Stimulated activated CD8-positive, alpha-beta memory T cell treated with anti-CD3 and anti-CD28 coated beads, Interleukin-7, amount 100 ng/mL, for 48 hours (primary cell): ENCODE measurements around the gene NR3C2.

Source experiments
- DNase-seq, 2 donors: peaks; one replicate each; pipeline ENCODE4 v3.0.0-alpha.2; 2020; ENCODE audit warnings: low read depth in 1 of 2; ENCODE audit errors: extremely low read depth in 1 of 2

NR3C2 gene

GRCh38 chr4:148268835-148269234, 173.4 kb downstream of the NR3C2 start:
- no peak for DNase-seq

GRCh38 chr4:148266921-148267320, 175.3 kb downstream of the NR3C2 start:
- no peak for DNase-seq

- no peak for DNase-seq
Measured at GRCh38 chr4:148266240-148266639, 176.0 kb downstream of the NR3C2 start.

- DNase-seq: no peak
Measured at GRCh38 chr4:148265627-148266026, 176.6 kb downstream of the NR3C2 start.

- DNase-seq: no peak
Measured at GRCh38 chr4:148263802-148264201, 178.4 kb downstream of the NR3C2 start.

- DNase-seq: no peak
Measured at GRCh38 chr4:148263127-148263526, 179.1 kb downstream of the NR3C2 start.

GRCh38 chr4:148261848-148262247, 180.4 kb downstream of the NR3C2 start:
- no peak for DNase-seq

GRCh38 chr4:148259841-148260240, 182.4 kb downstream of the NR3C2 start:
- DNase-seq: no peak

GRCh38 chr4:148258535-148258934, 183.7 kb downstream of the NR3C2 start:
- no peak for DNase-seq

- no peak for DNase-seq
Measured at GRCh38 chr4:148255344-148255720, 186.9 kb downstream of the NR3C2 start.

- no peak for DNase-seq
Measured at GRCh38 chr4:148254621-148255343, 187.4 kb downstream of the NR3C2 start.

- DNase-seq: no peak
Measured at GRCh38 chr4:148253768-148254167, 188.4 kb downstream of the NR3C2 start.

GRCh38 chr4:148248824-148249223, 193.4 kb downstream of the NR3C2 start:
- DNase-seq: no peak

- no peak for DNase-seq
Measured at GRCh38 chr4:148245015-148245414, 197.2 kb downstream of the NR3C2 start.

GRCh38 chr4:148243837-148244236, 198.4 kb downstream of the NR3C2 start:
- DNase-seq: no peak

GRCh38 chr4:148240241-148240640, 202.0 kb downstream of the NR3C2 start:
- DNase-seq: no peak

GRCh38 chr4:148239494-148239985, 202.7 kb downstream of the NR3C2 start:
- DNase-seq: no peak

GRCh38 chr4:148238811-148239493, 203.3 kb downstream of the NR3C2 start:
- DNase-seq: no peak

- no peak for DNase-seq
Measured at GRCh38 chr4:148238086-148238485, 204.1 kb downstream of the NR3C2 start.

GRCh38 chr4:148235809-148236208, 206.4 kb downstream of the NR3C2 start:
- DNase-seq: no peak

- DNase-seq: no peak
Measured at GRCh38 chr4:148229798-148230197, 212.4 kb downstream of the NR3C2 start.

- DNase-seq: no peak
Measured at GRCh38 chr4:148229028-148229427, 213.2 kb downstream of the NR3C2 start.
